ENCODE data around the gene ADCY1. TPM values are rescaled to one million over a fixed set of nuclear protein-coding genes. Genes with fewer than 3 reads are reported as not detected.

ADCY1 gene
- total RNA-seq, 1 experiment from 2014 or later = not detected

GRCh38 chr7:45638916-45639315, 64.7 kb downstream of the ADCY1 start:
- TF ChIP-seq EZH2 (IDR thresholded peaks at IDR 0.05; ENCODE audit: low read depth) (no peak), CTCF (conservative IDR thresholded peaks at IDR 0.05) (no peak)
- no peak overlapping the region for H3K4me3 ChIP-seq
- BruUV-seq (replicated peaks) = no TSS peak
- ChIA-PET CTCF (no interaction called here), POLR2A (ENCODE audit: unreplicated experiment) (no interaction called here)
- no peaks in the 10 kb centered on the region for H3K36me3 ChIP-seq (ENCODE audit: low read depth)
- H3K9me3 ChIP-seq (ENCODE audit: insufficient read depth, low read depth) = 0 out of 2 replicates have a peak, but pooled peaks cover 4% of the 10 kb centered on the region
- intact Hi-C loops (cut with micrococcal nuclease; ENCODE audit: unreplicated experiment) = no loop called here
- DNase-seq = no peak
- no peaks in the 10 kb centered on the region for H3K9me2 ChIP-seq (ENCODE audit: insufficient read depth)
- H3K4me2 ChIP-seq = no peak overlapping the region
- H4K20me1 ChIP-seq (ENCODE audit: insufficient read depth) = no peaks in the 10 kb centered on the region
- H3K27ac ChIP-seq = no peak overlapping the region
- H2AFZ ChIP-seq = no peak overlapping the region
- no peaks in the 10 kb centered on the region for H3F3A ChIP-seq (ENCODE audit: insufficient read depth, low read depth)
- H3K79me2 ChIP-seq (ENCODE audit: low read depth) = no peaks in the 10 kb centered on the region
- H3K27me3 ChIP-seq (ENCODE audit: insufficient read depth, low read depth) = peaks cover 55% of the 10 kb centered on the region
- H3K4me1 ChIP-seq (replicated peaks; ENCODE audit: insufficient read depth) = no peaks in the 10 kb centered on the region

- H2AFZ ChIP-seq = no peak overlapping the region
- TF ChIP-seq CTCF (conservative IDR thresholded peaks at IDR 0.05) = no peak
- no peak for TF ChIP-seq EZH2 (IDR thresholded peaks at IDR 0.05; ENCODE audit: low read depth)
- no peak overlapping the region for H3K4me3 ChIP-seq
- CTCF ChIA-PET = no interaction called here
- H3K79me2 ChIP-seq (ENCODE audit: low read depth) = no peaks in the 10 kb centered on the region
- H3K27me3 ChIP-seq (ENCODE audit: insufficient read depth, low read depth) = peaks cover 45% of the 10 kb centered on the region
- DNase-seq = no peak
- H3K9me2 ChIP-seq (ENCODE audit: insufficient read depth) = no peaks in the 10 kb centered on the region
- no peaks in the 10 kb centered on the region for H3K4me1 ChIP-seq (replicated peaks; ENCODE audit: insufficient read depth)
- H3K4me2 ChIP-seq = no peak overlapping the region
- no peaks in the 10 kb centered on the region for H3K36me3 ChIP-seq (ENCODE audit: low read depth)
- no peaks in the 10 kb centered on the region for H3F3A ChIP-seq (ENCODE audit: insufficient read depth, low read depth)
- no peak overlapping the region for H3K27ac ChIP-seq
- no peaks in the 10 kb centered on the region for H4K20me1 ChIP-seq (ENCODE audit: insufficient read depth)
- H3K9me3 ChIP-seq (ENCODE audit: insufficient read depth, low read depth) = 0 out of 2 replicates have a peak, but pooled peaks cover under 1% of the 10 kb centered on the region
- POLR2A ChIA-PET (ENCODE audit: unreplicated experiment) = no interaction called here
- intact Hi-C loops (cut with micrococcal nuclease; ENCODE audit: unreplicated experiment) = loop anchor here (5.0 kb wide), 1 partner anchor 470 kb away; no protein-coding TSS in a partner anchor
- BruUV-seq (replicated peaks) = no TSS peak
These were observed 67.9 kb downstream of the ADCY1 start for GRCh38 chr7:45642044-45642443.

GRCh38 chr7:45643630-45644029, 69.5 kb downstream of the ADCY1 start:
- intact Hi-C loops (cut with micrococcal nuclease; ENCODE audit: unreplicated experiment) = loop anchor here (5.0 kb wide), 1 partner anchor 471 kb away; no protein-coding TSS in a partner anchor
- no peak overlapping the region for H3K27ac ChIP-seq
- H3K36me3 ChIP-seq (ENCODE audit: low read depth) = no peaks in the 10 kb centered on the region
- H2AFZ ChIP-seq = no peak overlapping the region
- no peaks in the 10 kb centered on the region for H3K4me1 ChIP-seq (replicated peaks; ENCODE audit: insufficient read depth)
- ChIA-PET POLR2A (ENCODE audit: unreplicated experiment) (no interaction called here), CTCF (no interaction called here)
- no TSS peak for BruUV-seq (replicated peaks)
- H3K4me3 ChIP-seq = no peak overlapping the region
- no peak for TF ChIP-seq EZH2 (IDR thresholded peaks at IDR 0.05; ENCODE audit: low read depth)
- TF ChIP-seq CTCF (conservative IDR thresholded peaks at IDR 0.05) = no peak
- H3F3A ChIP-seq (ENCODE audit: insufficient read depth, low read depth) = no peaks in the 10 kb centered on the region
- no peaks in the 10 kb centered on the region for H3K79me2 ChIP-seq (ENCODE audit: low read depth)
- DNase-seq = no peak
- H3K9me2 ChIP-seq (ENCODE audit: insufficient read depth) = no peaks in the 10 kb centered on the region
- H3K9me3 ChIP-seq (ENCODE audit: insufficient read depth, low read depth) = no peaks in the 10 kb centered on the region
- H3K27me3 ChIP-seq (ENCODE audit: insufficient read depth, low read depth) = peaks cover 52% of the 10 kb centered on the region
- H4K20me1 ChIP-seq (ENCODE audit: insufficient read depth) = no peaks in the 10 kb centered on the region
- no peak overlapping the region for H3K4me2 ChIP-seq
